ENCODE measurements around the gene SIGLEC9.

Gene SIGLEC9

GRCh38 chr19:51119611-51120010 lies 5.1 kb upstream of the SIGLEC9 start:
- Histone ChIP-seq H3K4me3 (ENCODE audit: low read length, poor library complexity, severe bottlenecking) (no peak overlapping the region), H3K9me2 (replicated peaks; ENCODE audit: low read depth, low read length) (no peaks in the 10 kb centered on the region), H3K4me2 (ENCODE audit: low read depth, low read length, poor library complexity, severe bottlenecking) (no peak overlapping the region), H3K9me3 (ENCODE audit: insufficient read depth, low read depth, low read length) (no peaks in the 10 kb centered on the region), H3K79me2 (ENCODE audit: insufficient read depth, low read length) (no peaks in the 10 kb centered on the region), H2AFZ (ENCODE audit: low read length) (no peak overlapping the region), H3K27me3 (ENCODE audit: insufficient read depth, low read length, poor library complexity, severe bottlenecking) (no peaks in the 10 kb centered on the region), H3K4me1 (ENCODE audit: insufficient read depth, low read length, poor library complexity, severe bottlenecking) (no peaks in the 10 kb centered on the region), H4K20me1 (ENCODE audit: insufficient read depth, low read length, poor library complexity, severe bottlenecking) (no peaks in the 10 kb centered on the region), H3K36me3 (ENCODE audit: insufficient read depth, low read length) (no peaks in the 10 kb centered on the region), H3K9ac (ENCODE audit: low read depth, low read length, poor library complexity, severe bottlenecking) (no peak overlapping the region), H3F3A (ENCODE audit: low read depth) (no peaks in the 10 kb centered on the region)
- TF ChIP-seq EZH2phosphoT487 (IDR thresholded peaks at IDR 0.05; ENCODE audit: borderline replicate concordance) (no peak), CTCF (conservative IDR thresholded peaks at IDR 0.05; ENCODE audit: low read length) (no peak)

GRCh38 chr19:51120160-51120559 lies 4.5 kb upstream of the SIGLEC9 start:
- no peaks in the 10 kb centered on the region for H3K9me3 ChIP-seq (ENCODE audit: insufficient read depth, low read depth, low read length)
- no peaks in the 10 kb centered on the region for H4K20me1 ChIP-seq (ENCODE audit: insufficient read depth, low read length, poor library complexity, severe bottlenecking)
- H3K9me2 ChIP-seq (replicated peaks; ENCODE audit: low read depth, low read length): no peaks in the 10 kb centered on the region
- H3K9ac ChIP-seq (ENCODE audit: low read depth, low read length, poor library complexity, severe bottlenecking): no peak overlapping the region
- H2AFZ ChIP-seq (ENCODE audit: low read length): no peak overlapping the region
- H3K36me3 ChIP-seq (ENCODE audit: insufficient read depth, low read length): no peaks in the 10 kb centered on the region
- TF ChIP-seq CTCF (conservative IDR thresholded peaks at IDR 0.05; ENCODE audit: low read length) (no peak), EZH2phosphoT487 (IDR thresholded peaks at IDR 0.05; ENCODE audit: borderline replicate concordance) (no peak)
- H3K27me3 ChIP-seq (ENCODE audit: insufficient read depth, low read length, poor library complexity, severe bottlenecking): no peaks in the 10 kb centered on the region
- no peak overlapping the region for H3K4me2 ChIP-seq (ENCODE audit: low read depth, low read length, poor library complexity, severe bottlenecking)
- no peaks in the 10 kb centered on the region for H3K79me2 ChIP-seq (ENCODE audit: insufficient read depth, low read length)
- H3F3A ChIP-seq (ENCODE audit: low read depth): no peaks in the 10 kb centered on the region
- H3K4me1 ChIP-seq (ENCODE audit: insufficient read depth, low read length, poor library complexity, severe bottlenecking): no peaks in the 10 kb centered on the region
- no peak overlapping the region for H3K4me3 ChIP-seq (ENCODE audit: low read length, poor library complexity, severe bottlenecking)

- Histone ChIP-seq H3K9me3 (ENCODE audit: insufficient read depth, low read depth, low read length) (no peaks in the 10 kb centered on the region), H3K4me2 (ENCODE audit: low read depth, low read length, poor library complexity, severe bottlenecking) (no peak overlapping the region), H3K27me3 (ENCODE audit: insufficient read depth, low read length, poor library complexity, severe bottlenecking) (no peaks in the 10 kb centered on the region), H3K4me3 (ENCODE audit: low read length, poor library complexity, severe bottlenecking) (no peak overlapping the region), H3K4me1 (ENCODE audit: insufficient read depth, low read length, poor library complexity, severe bottlenecking) (no peaks in the 10 kb centered on the region), H3K79me2 (ENCODE audit: insufficient read depth, low read length) (no peaks in the 10 kb centered on the region), H2AFZ (ENCODE audit: low read length) (no peak overlapping the region), H3F3A (ENCODE audit: low read depth) (no peaks in the 10 kb centered on the region), H3K9me2 (replicated peaks; ENCODE audit: low read depth, low read length) (no peaks in the 10 kb centered on the region), H4K20me1 (ENCODE audit: insufficient read depth, low read length, poor library complexity, severe bottlenecking) (no peaks in the 10 kb centered on the region), H3K36me3 (ENCODE audit: insufficient read depth, low read length) (no peaks in the 10 kb centered on the region), H3K9ac (ENCODE audit: low read depth, low read length, poor library complexity, severe bottlenecking) (no peak overlapping the region)
- TF ChIP-seq CTCF (conservative IDR thresholded peaks at IDR 0.05; ENCODE audit: low read length) (no peak), EZH2phosphoT487 (IDR thresholded peaks at IDR 0.05; ENCODE audit: borderline replicate concordance) (no peak)
Observed at GRCh38 chr19:51121257-51121656, 3.4 kb upstream of the SIGLEC9 start.
